ENCODE results near the gene CCDC146.
"Not testable (repeated sequence)": the region's sequence is repeated elsewhere in the genome, so short reads cannot be mapped to it uniquely, and the experiment has no call there.

The CCDC146 gene

DNA sequence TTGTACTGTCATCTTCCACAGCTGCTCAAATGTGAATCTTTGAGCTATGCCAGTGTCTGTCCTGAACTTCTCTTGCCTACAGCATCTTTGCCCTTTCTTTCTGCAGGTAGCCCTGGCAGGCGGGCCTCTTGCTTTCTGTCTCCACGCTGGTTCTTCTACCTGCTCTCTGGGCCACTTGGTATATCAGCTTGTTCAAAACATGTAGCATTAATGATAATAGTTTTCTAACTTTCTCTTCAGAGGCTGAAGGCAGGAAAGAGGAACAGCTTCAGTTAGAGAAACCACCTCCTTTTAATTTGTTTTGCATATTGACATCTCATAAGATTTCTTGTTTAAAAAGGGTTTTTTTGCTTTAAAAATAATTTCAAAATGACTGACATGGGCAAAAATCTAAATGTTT is 78.1 kb downstream of the CCDC146 start:
- no peak for DNase-seq (ENCODE audit: low read depth, low spot score)

DNA sequence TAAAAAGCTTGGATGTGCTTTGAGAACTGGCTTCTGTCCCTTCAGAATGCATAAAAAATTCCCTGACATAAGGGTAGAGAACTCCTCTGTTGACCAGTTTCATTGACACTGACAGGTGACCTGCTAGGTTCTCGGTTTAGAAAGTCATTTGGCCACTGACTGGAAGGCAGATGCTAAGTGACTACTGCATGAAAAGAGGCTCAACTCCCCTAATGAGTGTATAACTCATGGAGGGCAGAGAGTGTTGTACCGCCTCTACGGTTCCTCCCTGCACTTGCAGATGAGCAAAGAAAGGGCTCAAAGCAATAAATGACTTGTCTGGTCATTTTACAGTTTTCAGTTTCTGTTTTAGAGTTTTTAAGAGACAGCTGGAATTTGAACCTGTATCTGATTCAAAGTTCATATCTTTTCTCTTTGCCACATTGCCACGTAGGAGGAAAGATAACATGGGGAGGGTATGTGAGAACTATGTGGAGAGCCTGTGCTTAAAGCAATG is 80.1 kb downstream of the CCDC146 start:
- DNase-seq (ENCODE audit: low read depth, low spot score) = no peak

DNA sequence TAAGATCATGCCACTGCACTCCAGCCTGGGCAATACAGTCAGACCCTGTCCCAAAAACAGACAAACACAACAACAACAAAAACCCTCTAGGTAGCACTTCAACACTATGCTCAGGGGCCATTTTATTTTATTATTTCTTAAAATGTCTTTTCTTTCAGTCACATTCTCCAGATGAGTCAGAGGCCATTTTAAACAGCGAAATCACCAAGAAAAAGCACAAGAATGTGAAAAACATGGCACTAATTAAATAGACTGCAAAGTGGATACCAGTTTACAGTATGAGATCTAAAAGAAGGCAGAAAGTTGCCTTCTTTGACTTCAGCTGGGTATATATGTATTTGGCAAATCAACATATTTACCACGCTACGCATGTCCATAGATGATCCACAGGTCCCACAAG is 83.3 kb downstream of the CCDC146 start:
- DNase-seq (ENCODE audit: low read depth, low spot score) = no peak

DNA sequence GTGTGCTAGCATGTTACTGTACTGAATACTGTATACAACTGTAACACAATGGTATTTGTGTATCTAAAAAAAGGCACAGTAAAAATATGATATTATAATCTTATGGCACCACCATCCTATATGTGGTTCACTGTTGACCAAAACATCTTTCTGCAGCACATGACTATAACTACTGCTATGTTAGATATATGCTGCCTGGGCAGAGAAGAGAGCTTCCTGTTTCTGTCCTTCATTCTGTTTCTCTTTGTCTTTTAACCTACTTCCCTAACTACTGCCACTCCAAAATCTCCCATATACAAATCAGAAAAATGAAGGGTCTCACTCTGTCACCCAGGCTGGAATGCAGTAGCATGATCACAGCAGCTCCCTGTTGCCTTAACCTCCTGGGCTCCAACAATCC is 86.0 kb downstream of the CCDC146 start:
- no peak for DNase-seq (ENCODE audit: low read depth, low spot score)

DNA sequence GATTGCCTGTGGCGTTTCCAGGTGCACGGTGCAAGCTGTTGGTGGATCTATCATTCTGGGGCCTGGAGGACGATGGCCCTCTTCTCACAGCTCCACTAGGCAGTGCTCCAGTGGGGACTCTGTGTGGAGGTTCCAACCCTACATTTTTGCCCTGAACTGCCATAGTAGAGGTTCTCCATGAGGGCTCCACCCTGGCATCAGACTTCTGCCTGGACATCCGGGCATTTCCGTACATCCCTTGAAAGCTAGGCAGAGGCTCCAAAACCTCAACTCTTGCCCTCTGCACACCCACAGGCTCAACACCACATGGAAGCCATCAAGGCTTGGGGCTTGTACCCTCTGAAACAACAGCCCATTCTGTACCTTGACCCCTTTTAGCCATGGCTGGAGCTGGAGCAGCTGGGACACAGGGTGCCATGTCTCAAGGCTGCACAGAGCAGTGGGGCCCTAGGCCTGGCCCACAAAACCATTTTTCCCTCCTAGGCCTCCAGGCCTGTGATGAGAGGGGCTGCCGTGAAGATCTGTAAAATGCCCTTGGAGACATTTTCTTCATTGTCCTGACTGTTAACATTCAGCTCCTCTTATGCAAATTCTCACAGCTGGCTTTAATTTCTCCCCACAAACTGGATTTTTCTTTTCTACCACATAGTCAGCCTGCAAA is 87.2 kb downstream of the CCDC146 start:
- DNase-seq (ENCODE audit: low read depth, low spot score) = no peak

DNA sequence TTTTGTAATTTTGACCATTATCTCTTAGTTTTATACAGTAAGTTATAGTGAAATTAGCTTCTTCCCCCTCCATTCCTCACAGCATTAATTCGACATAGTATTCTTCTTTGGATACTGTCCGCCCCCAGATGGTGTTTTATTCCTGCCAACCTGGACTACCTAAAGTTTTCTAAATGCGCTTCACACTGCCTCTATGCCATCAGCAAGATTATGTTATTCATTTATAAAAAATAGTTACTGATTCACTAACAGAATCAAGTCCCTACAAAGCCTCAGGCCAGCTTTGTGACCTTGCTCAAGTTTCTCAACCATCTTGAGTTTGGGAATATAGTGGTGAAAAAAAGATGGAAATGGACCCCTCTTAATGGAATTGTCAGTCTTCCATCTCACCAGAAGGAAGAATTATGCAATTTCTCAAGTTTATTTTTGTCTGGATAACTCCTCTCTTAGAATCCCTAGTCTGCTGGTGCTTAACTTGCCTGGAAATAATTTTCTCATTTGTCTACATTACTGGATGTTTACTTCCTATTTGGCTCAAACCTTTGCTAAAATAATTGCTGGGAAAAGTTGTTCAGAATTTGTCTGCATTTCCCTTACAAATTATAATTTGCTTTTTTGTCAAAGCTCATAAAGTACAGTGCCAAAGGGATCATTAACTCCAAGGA is 93.9 kb downstream of the CCDC146 start:
- no peak for DNase-seq (ENCODE audit: low read depth, low spot score)

DNA sequence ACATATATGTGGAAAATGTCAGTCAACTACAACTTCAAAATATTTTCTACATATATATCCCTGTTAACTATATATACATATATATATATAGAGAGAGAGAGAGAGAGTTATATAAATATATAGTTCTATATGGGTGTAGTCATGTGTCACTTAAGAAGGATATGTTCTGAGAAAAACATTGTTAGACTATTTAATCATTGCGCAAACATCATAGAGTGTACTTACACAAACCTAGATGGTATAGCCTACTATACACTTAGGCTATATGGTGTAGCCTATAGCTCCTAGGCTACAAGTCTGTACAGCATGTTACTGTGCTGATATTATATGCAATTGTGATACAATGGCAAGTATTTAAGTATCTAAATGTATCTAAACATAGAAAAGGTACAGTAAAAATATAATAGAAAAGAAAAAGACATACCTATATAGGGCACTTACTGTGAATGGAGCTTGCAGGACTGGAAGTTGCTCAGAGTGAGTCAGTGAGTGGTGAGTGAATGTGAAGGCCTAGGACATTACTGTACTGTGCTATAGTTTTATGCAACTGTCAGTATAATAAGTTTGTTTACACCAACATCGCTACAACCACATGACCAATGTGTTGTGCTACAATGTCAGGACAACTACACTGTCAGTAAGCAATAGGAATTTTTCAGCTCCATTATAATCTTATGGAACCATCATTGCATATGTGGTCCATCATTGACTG is 95.2 kb downstream of the CCDC146 start:
- no peak for DNase-seq (ENCODE audit: low read depth, low spot score)

DNA sequence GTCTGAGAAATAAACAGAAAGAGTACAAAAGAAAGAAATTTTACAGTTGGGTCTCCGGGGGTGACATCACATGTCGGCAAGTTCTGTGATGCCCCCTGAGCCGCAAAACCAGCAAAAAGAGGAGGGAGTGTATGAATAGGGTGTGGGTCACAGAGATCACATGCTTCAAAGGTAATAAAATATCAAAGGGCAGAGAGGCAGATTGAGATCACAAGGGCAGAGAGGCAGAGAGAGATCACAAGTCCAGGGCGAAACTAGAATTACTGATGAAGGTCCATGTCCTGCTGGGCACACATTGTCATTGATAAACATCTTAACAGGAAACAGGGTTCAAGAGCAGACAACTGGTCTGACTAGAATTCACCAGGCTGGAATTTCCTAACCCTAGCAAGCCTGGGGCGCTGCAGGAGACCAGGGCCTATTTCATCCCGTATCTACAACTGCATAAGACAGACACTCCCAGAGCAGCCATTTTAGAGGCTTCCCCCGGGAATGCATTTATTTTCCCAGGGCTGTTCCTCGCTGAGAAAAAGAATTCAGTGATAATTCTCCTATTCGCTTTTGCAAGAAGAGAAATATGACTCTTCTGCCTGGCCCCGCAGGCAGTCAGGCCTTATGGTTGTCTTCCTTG is 97.4 kb downstream of the CCDC146 start:
- not testable (repeated sequence) for DNase-seq (ENCODE audit: low read depth, low spot score)

DNA sequence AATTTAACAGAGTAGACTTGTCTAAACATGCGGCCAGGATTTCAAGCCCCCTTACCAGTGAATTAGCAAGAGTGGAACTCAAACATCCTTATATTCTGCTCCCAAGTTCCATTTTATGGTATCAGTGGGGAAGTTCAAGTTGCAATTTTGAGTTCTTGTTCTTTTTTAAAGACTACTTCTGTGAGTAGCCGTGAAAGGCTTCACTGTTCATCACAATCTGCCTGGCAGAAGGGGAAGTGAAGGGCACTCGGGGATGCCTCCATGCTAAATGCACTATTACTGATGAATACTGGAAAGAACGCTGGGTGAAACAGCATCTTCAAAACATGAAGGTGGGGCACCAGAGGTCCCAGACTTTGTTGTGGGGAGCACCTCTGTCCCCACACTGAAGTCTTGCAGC is 99.7 kb downstream of the CCDC146 start:
- no peak for DNase-seq (ENCODE audit: low read depth, low spot score)

DNA sequence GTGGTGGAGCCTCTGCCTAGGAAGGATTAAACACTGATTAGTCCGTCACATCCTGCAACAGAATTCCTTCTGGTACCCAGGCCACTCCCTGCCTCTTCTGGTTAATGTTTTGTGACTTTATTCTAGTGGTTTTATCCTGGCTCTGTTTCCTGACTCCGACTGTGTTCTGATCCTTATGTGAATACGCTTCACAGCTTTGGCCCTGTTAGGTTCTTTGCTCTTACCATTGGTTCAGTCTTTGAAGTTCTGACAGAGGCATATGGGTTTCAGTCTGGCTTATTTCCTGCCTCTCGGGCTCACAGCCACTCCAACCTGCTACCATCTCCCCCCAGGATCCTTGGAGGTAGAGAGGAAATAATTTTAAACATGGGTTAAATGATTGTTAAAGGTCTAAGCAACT is 100.4 kb downstream of the CCDC146 start:
- DNase-seq (ENCODE audit: low read depth, low spot score) = no peak

DNA sequence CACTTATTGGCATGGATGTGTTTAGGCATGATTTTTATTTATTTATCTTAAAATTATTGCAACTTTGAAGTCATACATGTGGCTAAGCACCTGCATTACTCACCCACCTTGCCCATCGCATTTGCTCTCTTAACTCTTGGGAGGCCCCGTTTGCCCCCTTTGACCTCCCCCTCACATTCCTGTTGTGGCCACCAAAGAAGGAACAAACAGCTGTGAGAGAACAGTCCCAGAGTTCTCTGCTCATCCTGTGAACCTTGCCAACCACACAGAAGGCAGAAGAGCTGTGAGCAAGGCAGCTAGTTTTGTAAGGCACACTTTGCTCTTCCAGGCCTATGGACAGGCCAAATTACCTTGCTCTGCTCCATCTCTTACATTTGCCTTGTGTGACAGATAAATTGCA is 100.8 kb downstream of the CCDC146 start:
- no peak for DNase-seq (ENCODE audit: low read depth, low spot score)

DNA sequence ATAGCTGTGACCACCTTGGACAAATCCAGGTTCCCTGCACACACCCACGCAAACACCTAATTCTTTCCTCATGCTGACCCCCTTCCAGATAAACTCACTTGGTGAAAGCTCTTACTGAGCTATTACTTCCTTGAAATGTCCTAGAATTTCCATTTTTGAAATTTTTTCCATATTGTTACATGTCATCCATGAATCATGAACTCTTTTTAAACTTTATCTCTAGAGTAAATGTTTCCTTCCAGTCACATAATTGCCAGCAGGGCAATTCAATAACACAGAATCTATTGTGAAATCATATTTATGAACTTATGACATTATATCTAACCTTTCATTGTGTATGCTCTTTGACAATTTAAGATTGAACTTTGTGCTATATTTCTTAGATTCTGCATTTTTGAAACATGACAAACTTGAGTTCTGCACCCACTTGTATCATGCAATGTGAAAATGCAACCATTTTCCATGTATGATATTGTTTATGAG is 104.0 kb downstream of the CCDC146 start:
- no peak for DNase-seq (ENCODE audit: low read depth, low spot score)

DNA sequence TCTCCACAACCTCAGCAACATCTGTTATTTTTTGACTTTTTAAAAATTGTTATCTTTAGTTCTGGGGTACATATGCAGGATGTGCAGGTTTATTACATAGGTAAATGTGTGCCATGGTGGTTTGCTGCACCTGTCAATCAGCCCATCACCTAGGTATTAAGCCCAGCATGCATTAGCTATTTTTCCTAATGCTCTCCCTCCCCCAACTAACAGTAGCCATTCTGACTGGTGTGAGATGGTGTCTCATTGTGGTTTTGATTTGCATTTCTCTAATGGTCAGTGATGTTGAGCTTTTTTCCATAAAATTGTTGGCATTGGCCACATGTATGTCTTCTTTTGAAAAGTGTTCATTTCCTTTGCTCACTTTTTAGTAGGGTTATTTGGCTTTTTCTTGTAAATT is 106.4 kb downstream of the CCDC146 start:
- not testable (repeated sequence) for DNase-seq (ENCODE audit: low read depth, low spot score)

DNA sequence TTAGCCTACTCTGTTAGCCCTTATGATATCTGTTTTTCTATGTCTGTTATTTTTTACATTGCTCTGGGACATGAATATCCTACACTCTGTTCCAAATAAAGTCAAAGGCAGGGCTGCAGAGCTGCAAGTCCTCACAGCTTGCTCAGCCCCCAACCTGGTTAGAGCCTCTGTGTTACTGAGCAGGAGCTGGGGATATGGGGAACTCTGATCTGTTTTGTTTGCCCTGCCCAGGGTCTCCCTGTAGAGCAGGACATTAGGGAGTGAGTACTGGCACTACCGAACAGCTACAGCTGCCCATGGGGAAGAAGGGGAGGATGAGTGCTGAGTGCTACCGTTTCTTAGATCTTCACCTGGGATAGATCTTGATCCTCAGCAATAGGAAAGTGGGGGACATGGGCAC is 110.1 kb downstream of the CCDC146 start:
- DNase-seq (ENCODE audit: low read depth, low spot score) = no peak

DNA sequence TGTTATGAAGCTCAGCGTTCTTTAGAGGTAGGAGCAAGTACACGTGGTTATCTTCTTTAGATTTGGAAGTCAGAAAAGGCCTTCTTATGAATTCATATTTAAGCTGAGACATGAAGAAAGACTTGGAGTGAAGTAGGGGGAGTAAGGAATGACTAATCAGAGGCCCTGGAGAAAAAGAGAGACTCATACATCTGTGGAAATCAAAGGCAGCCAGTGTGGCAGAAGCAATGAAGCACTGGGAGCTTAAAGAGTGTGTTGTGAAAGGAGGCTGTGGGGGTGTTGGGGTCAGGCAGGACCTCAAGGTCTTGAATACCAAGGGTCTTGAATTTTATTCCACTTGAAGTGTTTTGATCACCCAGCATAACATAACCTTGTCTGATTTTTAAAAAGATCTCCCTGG is 112.9 kb downstream of the CCDC146 start:
- DNase-seq (ENCODE audit: low read depth, low spot score) = no peak

DNA sequence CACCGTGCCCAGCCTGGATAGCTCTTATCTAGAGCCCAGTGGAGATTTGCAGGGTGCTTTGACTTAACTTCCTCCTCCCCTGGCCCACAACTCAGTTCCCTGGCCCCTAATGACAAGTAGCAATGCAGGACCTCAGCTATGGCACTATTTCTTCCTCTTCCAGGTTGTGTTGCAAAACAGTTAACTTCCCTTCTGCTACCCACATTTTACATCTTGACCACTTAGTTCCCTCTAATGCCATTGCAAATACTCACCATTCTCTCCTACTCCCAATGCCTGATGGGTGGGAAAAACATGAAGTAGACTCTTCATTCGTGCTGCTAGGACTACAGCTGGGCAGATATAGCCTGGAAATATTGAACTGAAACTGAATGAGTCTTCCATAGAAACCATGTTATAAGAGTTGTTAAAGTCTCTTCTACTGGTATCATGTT is 116.3 kb downstream of the CCDC146 start:
- DNase-seq (ENCODE audit: low read depth, low spot score) = no peak

DNA sequence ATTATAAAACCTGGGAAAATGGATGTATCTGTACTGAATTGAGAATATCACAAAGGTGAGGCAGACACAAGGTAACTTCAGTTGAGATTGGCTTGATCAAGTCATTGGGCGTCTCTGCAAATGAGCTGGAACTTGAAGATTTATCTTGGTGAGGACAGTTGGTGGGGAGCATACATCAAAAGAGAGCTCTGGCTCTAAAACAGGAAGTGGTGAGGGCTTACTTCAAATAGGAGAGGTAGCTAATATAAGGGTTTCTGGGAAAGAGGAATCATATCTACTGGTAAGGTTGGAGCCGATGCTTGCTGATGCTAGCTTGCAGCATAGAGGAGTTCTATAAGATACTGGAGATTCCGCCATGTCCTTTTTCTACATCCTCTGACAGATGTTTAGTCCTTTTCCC is 117.1 kb downstream of the CCDC146 start:
- DNase-seq (ENCODE audit: low read depth, low spot score) = no peak

DNA sequence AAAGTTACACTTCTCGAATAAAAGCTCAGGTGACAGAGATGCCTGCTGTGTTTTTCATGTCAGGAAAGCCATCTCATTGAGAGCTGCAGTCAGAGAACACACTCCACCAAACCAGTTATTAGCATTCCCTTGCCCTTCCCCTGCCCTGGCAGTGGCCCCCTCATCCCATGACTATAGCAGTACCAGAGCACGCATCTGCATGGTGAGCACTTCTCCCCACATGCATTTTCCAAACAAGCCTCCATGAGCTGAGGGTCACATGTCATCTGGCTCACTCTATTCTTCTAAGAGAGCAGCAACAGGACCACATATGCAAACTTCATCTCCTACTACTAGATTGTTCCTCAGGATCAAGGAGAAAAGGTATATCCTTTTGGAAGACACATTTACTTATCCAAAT is 119.7 kb downstream of the CCDC146 start:
- DNase-seq (ENCODE audit: low read depth, low spot score) = no peak

DNA sequence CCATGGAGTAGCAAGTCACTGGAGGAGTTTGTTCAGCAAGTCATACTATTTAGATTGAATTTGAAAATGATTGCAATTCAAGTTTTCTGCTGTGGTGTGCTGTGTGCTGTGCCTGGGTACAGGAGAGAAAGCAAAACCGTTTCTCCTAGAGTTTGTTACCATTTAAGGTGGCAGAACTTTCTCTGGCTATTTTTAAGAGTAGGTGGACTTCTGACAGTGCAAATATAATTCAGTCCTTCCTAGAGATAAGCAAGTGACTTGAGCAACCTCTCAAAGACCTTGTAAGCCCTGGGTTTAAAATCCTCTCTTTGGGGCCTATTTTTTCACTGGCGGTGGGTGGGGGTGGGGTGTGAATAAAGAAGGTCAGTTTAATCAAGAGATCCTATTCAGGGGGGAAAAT is 120.1 kb downstream of the CCDC146 start:
- DNase-seq (ENCODE audit: low read depth, low spot score) = no peak

DNA sequence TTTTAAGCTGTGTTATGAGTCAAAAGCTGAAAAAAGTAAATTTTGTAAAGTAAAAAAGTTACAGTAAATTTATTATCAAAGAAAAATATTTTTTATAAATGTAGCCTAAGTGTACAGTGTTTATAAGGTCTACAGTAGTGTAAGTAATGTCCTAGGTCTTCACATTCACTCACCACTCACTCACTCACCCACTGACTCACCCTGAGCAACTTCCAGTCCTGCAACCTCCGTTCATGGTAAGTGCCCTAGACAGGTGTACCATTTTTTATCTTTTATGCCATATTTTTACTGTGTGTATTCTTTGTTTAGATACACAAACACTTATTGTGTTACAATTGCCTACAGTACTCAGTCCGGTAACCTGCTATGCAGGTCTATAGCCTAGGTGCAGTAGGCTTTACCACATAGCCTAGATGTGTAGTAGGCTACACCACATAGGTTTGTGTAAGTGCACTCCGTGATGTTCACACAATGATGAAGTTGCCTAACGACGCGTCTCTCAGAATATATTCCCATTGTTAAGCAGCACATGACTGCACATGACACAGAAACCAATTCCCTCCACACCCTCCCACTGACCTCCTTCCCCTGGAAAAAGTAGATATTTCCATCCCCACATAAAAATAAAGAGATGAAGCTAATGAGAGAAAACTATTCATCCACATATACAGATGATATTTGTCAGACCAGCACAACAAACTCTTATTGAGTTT is 122.0 kb downstream of the CCDC146 start:
- DNase-seq (ENCODE audit: low read depth, low spot score) = no peak

DNA sequence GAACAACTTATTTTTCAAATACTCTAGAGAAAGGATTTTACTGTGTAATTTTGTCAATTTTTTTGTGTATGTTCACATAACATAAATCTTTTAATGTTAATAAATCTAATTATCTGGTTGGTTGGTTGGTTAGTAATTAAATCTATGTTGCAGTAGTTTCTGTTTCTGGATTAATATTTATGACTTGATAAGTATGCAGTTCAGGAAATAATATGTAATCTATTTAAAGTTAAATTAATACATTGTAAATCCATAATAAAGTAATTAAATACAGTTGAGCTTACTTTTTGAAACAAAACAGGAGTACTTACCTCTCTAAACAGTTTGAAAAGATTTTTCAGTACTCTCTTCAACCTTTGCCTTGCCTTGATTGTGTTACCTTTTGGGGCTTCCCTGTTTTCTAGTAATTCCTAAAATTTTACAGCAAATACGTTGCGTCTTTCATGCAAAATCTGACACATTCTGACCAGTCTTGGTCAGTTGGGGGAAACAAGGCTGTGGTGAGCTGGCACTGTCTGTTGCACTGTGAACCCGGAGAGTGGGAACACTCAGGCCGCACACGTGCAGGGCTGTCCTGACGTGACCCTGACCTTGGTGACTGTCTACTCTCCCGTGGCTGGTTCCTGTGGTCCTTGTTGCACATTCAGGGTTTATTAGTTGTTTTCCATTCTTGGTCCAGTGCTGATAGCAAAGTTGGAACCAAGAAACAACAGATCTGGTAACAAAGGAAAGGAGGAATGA is 122.8 kb downstream of the CCDC146 start:
- no peak for DNase-seq (ENCODE audit: low read depth, low spot score)
